ENCODE results near the gene BCAP31.
"Not testable (repeated sequence)": the region's sequence is repeated elsewhere in the genome, so short reads cannot be mapped to it uniquely, and the experiment has no call there.

BCAP31 gene

GRCh38 chrX:153763298-153763932, 39.2 kb upstream of the BCAP31 start:
- in situ Hi-C loops (cut with HindIII; ENCODE audit: low sequenced_read_pairs), result no loop called here

- in situ Hi-C loops (cut with HindIII; ENCODE audit: low sequenced_read_pairs), result no loop called here
Measured at GRCh38 chrX:153762626-153763173, 38.5 kb upstream of the BCAP31 start.

- in situ Hi-C loops (cut with HindIII; ENCODE audit: low sequenced_read_pairs), result no loop called here
Measured at GRCh38 chrX:153761863-153762262, 37.7 kb upstream of the BCAP31 start.

- in situ Hi-C loops (cut with HindIII; ENCODE audit: low sequenced_read_pairs), result no loop called here
Measured at GRCh38 chrX:153755136-153755535, 30.9 kb upstream of the BCAP31 start.

GRCh38 chrX:153750127-153750774, 26.1 kb upstream of the BCAP31 start:
- in situ Hi-C loops (cut with HindIII; ENCODE audit: low sequenced_read_pairs), result no loop called here

- in situ Hi-C loops (cut with HindIII; ENCODE audit: low sequenced_read_pairs), result not testable (repeated sequence)
Measured at GRCh38 chrX:153749017-153749416, 24.8 kb upstream of the BCAP31 start.

- in situ Hi-C loops (cut with HindIII; ENCODE audit: low sequenced_read_pairs), result not testable (repeated sequence)
Measured at GRCh38 chrX:153746991-153747390, 22.8 kb upstream of the BCAP31 start.

- in situ Hi-C loops (cut with HindIII; ENCODE audit: low sequenced_read_pairs), result no loop called here
Measured at GRCh38 chrX:153746359-153746758, 22.2 kb upstream of the BCAP31 start.

- in situ Hi-C loops (cut with HindIII; ENCODE audit: low sequenced_read_pairs), result not testable (repeated sequence)
Measured at GRCh38 chrX:153745067-153745433, 20.9 kb upstream of the BCAP31 start.

GRCh38 chrX:153744210-153745066, 20.3 kb upstream of the BCAP31 start:
- in situ Hi-C loops (cut with HindIII; ENCODE audit: low sequenced_read_pairs), result no loop called here

- in situ Hi-C loops (cut with HindIII; ENCODE audit: low sequenced_read_pairs), result not testable (repeated sequence)
Measured at GRCh38 chrX:153743468-153744209, 19.5 kb upstream of the BCAP31 start.

- in situ Hi-C loops (cut with HindIII; ENCODE audit: low sequenced_read_pairs), result not testable (repeated sequence)
Measured at GRCh38 chrX:153742796-153743467, 18.7 kb upstream of the BCAP31 start.

GRCh38 chrX:153742111-153742510, 17.9 kb upstream of the BCAP31 start:
- in situ Hi-C loops (cut with HindIII; ENCODE audit: low sequenced_read_pairs), result not testable (repeated sequence)

GRCh38 chrX:153741446-153741845, 17.3 kb upstream of the BCAP31 start:
- in situ Hi-C loops (cut with HindIII; ENCODE audit: low sequenced_read_pairs), result no loop called here

- in situ Hi-C loops (cut with HindIII; ENCODE audit: low sequenced_read_pairs), result no loop called here
Measured at GRCh38 chrX:153740631-153741222, 16.5 kb upstream of the BCAP31 start.

GRCh38 chrX:153739754-153740486, 15.7 kb upstream of the BCAP31 start:
- in situ Hi-C loops (cut with HindIII; ENCODE audit: low sequenced_read_pairs), result no loop called here

- in situ Hi-C loops (cut with HindIII; ENCODE audit: low sequenced_read_pairs), result no loop called here
Measured at GRCh38 chrX:153738056-153738605, 13.9 kb upstream of the BCAP31 start.

GRCh38 chrX:153736871-153737441, 12.8 kb upstream of the BCAP31 start:
- in situ Hi-C loops (cut with HindIII; ENCODE audit: low sequenced_read_pairs), result no loop called here

All from DLD1 (cell line).